Activated CD4-positive, alpha-beta T cell treated with anti-CD3 and anti-CD28 coated beads, Interleukin-10, Interleukin-2, amounts not matched to agents 100 ng/mL and 50 ng/mL, durations not matched to agents 16 hours and 8 hours (primary cell): Measurements from ENCODE around the gene PIK3C3.

Experiments used
- DNase-seq: peaks from one replicate; pipeline ENCODE4 v3.0.0-alpha.2; 2020

Gene PIK3C3

GRCh38 chr18:41954827-41955613, at the start of gene PIK3C3:
Gene PIK3C3 (plus strand): TSS chr18:41955234. CDS start chr18:41955292, 58 bp downstream.
- peak; percentile 97 for DNase-seq

GRCh38 chr18:41905786-41906527, 49.1 kb upstream of the PIK3C3 start:
- DNase-seq: no peak

GRCh38 chr18:41906528-41907146, 48.4 kb upstream of the PIK3C3 start:
- DNase-seq: peak; percentile 72

GRCh38 chr18:41917181-41917580, 37.9 kb upstream of the PIK3C3 start:
- no peak for DNase-seq

GRCh38 chr18:41921770-41922169, 33.3 kb upstream of the PIK3C3 start:
- DNase-seq: no peak

- no peak for DNase-seq
These were observed 32.9 kb upstream of the PIK3C3 start for GRCh38 chr18:41922176-41922575.

- no peak for DNase-seq
These were observed 32.2 kb upstream of the PIK3C3 start for GRCh38 chr18:41922841-41923240.

GRCh38 chr18:41923446-41923845, 31.6 kb upstream of the PIK3C3 start:
- no peak for DNase-seq

GRCh38 chr18:41928581-41928980, 26.5 kb upstream of the PIK3C3 start:
- no peak for DNase-seq

- DNase-seq: no peak
These were observed 22.1 kb upstream of the PIK3C3 start for GRCh38 chr18:41932899-41933298.

GRCh38 chr18:41933778-41934177, 21.3 kb upstream of the PIK3C3 start:
- DNase-seq: no peak

GRCh38 chr18:41936471-41937134, 18.4 kb upstream of the PIK3C3 start:
- no peak for DNase-seq

GRCh38 chr18:41938445-41938844, 16.6 kb upstream of the PIK3C3 start:
- DNase-seq: no peak

GRCh38 chr18:41939326-41939725, 15.7 kb upstream of the PIK3C3 start:
- no peak for DNase-seq

- DNase-seq: no peak
These were observed 14.4 kb upstream of the PIK3C3 start for GRCh38 chr18:41940506-41941215.

- no peak for DNase-seq
These were observed 12.8 kb upstream of the PIK3C3 start for GRCh38 chr18:41942254-41942653.

- peak; percentile 44 for DNase-seq
These were observed 6.4 kb upstream of the PIK3C3 start for GRCh38 chr18:41948544-41949110.

- DNase-seq: no peak
These were observed 5.7 kb upstream of the PIK3C3 start for GRCh38 chr18:41949206-41949920.

- no peak for DNase-seq
These were observed 654 bp downstream of the PIK3C3 start for GRCh38 chr18:41955688-41956087.

GRCh38 chr18:41959045-41959444, 4.0 kb downstream of the PIK3C3 start:
- no peak for DNase-seq

GRCh38 chr18:41965634-41966255, 10.7 kb downstream of the PIK3C3 start:
- DNase-seq: no peak
